ENCODE results near the gene CAPN13. TPM values are rescaled to one million over a fixed set of nuclear protein-coding genes. Genes with fewer than 3 reads are reported as not detected.

Gene CAPN13
- total RNA-seq, 1 donor from 2014 or later: 67.4 TPM

- peak; percentile 13 for DNase-seq (ENCODE audit: low spot score)
Observed at GRCh38 chr2:30786923-30787685, 20.1 kb downstream of the CAPN13 start.

GRCh38 chr2:30784682-30785081, 22.6 kb downstream of the CAPN13 start:
- DNase-seq (ENCODE audit: low spot score): peak; percentile 29

- DNase-seq (ENCODE audit: low spot score): no peak
Observed at GRCh38 chr2:30781961-30782533, 25.2 kb downstream of the CAPN13 start.

GRCh38 chr2:30781451-30781850, 25.8 kb downstream of the CAPN13 start:
- peak; percentile 10 for DNase-seq (ENCODE audit: low spot score)

- DNase-seq (ENCODE audit: low spot score): peak; percentile 15
Observed at GRCh38 chr2:30780776-30781330, 26.4 kb downstream of the CAPN13 start.

GRCh38 chr2:30778611-30779010, 28.6 kb downstream of the CAPN13 start:
- DNase-seq (ENCODE audit: low spot score): peak; percentile 27

- peak; percentile 26 for DNase-seq (ENCODE audit: low spot score)
Observed at GRCh38 chr2:30777661-30778505, 29.4 kb downstream of the CAPN13 start.

DNA sequence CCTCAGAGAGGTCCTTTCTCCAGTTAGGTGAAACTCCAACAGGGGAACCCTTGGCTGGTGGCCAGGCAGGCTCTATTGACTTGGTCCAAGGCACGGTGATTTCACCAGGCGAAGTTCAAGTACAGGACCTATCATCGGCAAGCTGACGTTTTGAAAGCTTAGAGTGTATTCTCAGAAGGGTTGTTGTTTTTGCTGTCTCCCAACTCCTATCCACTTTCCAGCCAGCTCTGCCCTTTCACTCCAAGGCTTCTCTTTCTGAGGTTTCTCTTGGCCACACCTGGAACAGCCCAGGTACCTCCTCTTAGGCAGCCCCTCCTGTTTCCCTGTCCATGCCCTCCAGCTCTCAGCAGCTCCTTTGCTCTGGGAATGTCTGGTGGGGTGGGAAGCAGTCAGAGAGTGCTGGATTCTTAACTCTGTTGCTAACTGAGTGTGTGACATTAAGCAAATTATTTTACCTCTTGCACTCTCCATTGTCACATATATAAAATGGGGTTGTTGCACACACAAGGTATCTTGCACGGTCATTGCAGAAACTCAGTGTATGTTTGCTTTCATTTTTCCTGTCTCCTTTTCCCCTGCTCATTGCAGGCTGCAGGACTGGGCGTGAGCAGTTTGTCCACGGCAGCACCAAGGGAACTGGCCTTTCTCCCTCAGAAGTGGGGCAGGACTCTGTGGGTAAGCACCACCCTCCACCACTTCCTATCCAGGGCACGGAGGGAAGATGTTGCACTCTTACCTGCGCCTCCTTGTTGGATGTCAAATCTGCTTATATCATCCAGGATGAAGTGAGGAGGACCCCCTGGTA, 30.2 kb downstream of the CAPN13 start:
- peak; percentile 41 for DNase-seq (ENCODE audit: low spot score)

GRCh38 chr2:30775833-30776232, 31.4 kb downstream of the CAPN13 start:
- DNase-seq (ENCODE audit: low spot score): peak; percentile 20

DNA sequence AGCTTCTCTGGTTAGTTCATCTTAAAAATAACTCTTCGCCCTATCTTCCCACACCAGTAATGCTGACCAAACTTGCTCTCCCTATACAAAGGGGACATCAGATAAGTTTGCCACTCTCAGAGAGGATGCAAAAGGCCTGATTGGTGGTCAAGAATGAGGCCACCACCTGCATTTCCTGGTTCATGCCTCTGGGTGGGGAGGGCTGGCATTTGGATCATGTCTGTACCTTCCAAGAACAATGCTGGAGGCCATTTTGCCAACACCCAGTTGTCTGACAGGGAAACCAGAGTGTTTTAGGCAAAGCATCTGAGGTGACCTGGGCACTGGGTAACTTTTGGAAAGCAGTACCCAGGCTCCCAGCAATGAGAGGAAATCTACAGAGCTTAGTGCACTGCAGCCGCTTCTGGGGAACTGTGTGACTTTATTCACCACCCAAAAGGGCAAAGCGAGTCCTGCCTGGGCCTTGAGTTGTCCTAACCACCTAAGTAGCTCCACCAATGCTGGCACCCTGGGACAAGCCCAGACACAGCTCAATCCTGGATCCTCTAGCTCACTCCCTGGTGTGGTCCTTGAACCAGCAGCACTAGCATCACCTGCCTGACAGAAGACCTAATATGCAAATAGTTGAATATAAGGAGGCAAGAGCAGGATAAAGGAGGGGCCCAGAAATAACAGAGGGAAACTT, 35.1 kb downstream of the CAPN13 start:
- peak; percentile 59 for DNase-seq (ENCODE audit: low spot score)

DNA sequence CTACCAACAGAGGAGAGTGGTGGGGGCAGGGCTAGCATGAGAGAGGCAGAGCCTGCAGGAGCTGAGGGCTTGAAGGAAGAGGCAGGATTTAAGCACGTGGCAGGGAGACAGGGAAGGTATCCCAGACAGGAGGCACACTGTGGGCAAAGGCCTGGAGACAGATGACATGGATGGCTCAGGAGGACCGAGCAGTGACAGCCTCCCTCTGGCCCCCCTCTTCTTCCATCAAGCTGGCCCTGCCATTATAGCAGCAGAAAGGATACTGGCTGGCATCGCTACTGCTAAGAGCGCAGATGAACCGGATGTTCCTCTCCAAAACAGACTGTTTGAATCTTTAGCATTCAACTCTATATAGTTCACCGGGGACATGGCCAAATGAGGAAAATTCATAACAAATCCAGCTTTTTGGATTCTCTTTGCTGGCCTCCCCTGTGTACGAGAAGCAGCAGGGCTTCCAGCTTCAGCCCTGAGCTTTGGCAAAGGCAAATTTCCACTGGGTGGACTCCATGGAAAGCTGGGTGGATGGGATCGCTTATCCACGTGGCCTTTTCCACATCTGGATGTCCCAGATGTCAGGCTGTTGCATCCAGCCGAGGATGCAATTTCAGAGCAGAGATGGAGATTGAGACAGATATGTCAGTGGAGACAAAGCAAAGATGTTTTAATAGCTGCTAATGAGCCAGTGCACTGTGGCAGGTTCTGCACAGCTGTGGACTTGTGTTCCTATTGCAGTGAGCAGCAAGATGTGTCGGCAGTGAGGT, 36.2 kb downstream of the CAPN13 start:
- DNase-seq (ENCODE audit: low spot score): peak; percentile 24

DNA sequence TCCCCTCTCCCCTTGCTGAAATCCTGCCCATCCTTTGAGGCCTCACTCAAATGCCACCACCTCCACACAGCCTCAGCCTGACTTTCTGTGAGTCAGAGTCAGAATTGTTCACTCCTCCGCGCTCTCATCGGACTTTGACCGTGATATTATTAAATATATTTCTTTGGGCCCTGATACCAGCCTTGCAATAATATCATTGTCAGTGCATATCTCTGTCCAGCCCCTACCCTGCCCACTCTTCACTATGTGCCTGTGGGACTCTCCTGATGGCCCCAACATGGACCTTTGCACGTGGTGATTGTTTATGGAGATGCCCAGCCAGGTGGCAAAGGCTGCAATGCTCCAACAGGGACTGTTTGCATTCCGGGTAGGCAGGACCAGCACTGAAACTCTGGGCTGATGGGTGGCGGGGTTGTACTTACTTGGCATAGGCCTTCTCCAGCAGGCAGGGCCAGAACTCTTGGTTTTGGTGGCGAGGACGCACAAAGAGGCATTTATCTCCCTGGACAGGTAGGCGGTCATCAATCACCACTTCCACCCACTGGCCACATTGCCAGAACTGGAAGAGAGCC, 37.3 kb downstream of the CAPN13 start:
- DNase-seq (ENCODE audit: low spot score): peak; percentile 35

DNA sequence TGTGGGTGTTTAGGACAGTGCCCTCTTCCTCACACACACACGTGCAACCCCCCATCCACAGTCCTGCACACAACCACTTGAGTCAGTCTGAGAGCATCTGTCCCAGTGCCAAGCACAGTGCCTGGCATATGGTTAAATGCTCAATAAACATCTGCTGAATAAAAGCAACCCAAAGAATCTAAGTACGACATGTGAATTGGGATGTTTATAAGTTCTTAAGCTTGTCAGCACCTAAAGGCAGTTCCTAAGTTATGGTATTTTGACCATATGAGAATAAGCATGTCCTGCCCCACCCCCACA, 37.8 kb downstream of the CAPN13 start:
- DNase-seq (ENCODE audit: low spot score): no peak

- DNase-seq (ENCODE audit: low spot score): peak; percentile 12
Observed at GRCh38 chr2:30768708-30769480, 38.4 kb downstream of the CAPN13 start.

GRCh38 chr2:30768036-30768686, 39.1 kb downstream of the CAPN13 start:
- DNase-seq (ENCODE audit: low spot score): peak; percentile 28

GRCh38 chr2:30766666-30767065, 40.6 kb downstream of the CAPN13 start:
- no peak for DNase-seq (ENCODE audit: low spot score)

GRCh38 chr2:30765876-30766470, 41.3 kb downstream of the CAPN13 start:
- DNase-seq (ENCODE audit: low spot score): no peak

DNA sequence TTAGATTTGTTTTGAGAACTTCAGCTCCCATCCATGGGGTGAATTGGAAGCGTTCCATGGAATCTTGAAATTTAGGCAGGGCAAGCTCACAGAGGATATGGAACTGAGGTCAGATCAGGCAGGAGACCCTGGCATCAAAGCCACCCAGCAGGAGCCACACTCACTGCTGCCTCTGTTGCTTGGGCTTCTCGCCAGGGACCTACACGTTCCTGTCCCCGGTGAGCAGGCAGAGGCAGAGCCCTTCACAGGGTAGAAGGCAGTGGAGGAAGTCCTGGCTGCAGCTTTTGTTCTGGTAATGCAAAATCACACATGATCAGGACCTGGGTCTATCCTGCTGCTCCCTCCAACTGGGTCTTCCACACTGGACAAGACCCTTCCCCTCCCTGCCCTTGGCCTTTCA, 42.1 kb downstream of the CAPN13 start:
- DNase-seq (ENCODE audit: low spot score): no peak
